AG04449 (cell line): ENCODE results near the gene UBASH3B.
A peak's percentile ranks its signal among the peaks of the same experiment; 100 is the strongest.
"Not testable (repeated sequence)": the region's sequence is repeated elsewhere in the genome, so short reads cannot be mapped to it uniquely, and the experiment has no call there.

Experiments used
- CTCF ChIA-PET: fragments of 350-600 bp; formaldehyde crosslinking; extraction: SDS; loops from one replicate; lab custom pipeline; 2021; ENCODE audit warnings: antibody characterized with exemption; lab: Yijun Ruan, JAX
- POLR2A ChIA-PET: fragments of 400-600, 350-600 bp; formaldehyde crosslinking; extraction: SDS; loops from one replicate; lab custom pipeline; 2020; ENCODE audit warnings: antibody characterized with exemption, inconsistent platforms; lab: Yijun Ruan, JAX
- DNase-seq: peaks from one replicate; pipeline ENCODE4 v3.0.0-alpha.2; 2010; ENCODE audit warnings: low read depth, low spot score
- H3K4me3 ChIP-seq: 2 replicates; pipeline ENCODE4 v1.5.1; 2011; ENCODE audit warnings: low read depth, mild to moderate bottlenecking, control low read depth, low read length
- CTCF ChIP-seq: IDR thresholded peaks from one replicate; pipeline ENCODE4 v1.5.1; 2011; ENCODE audit warnings: mild to moderate bottlenecking, moderate library complexity, low read length, control low read depth, inconsistent platforms; ENCODE audit not compliant: insufficient read depth; ENCODE audit errors: missing control alignments

UBASH3B gene, protein sequence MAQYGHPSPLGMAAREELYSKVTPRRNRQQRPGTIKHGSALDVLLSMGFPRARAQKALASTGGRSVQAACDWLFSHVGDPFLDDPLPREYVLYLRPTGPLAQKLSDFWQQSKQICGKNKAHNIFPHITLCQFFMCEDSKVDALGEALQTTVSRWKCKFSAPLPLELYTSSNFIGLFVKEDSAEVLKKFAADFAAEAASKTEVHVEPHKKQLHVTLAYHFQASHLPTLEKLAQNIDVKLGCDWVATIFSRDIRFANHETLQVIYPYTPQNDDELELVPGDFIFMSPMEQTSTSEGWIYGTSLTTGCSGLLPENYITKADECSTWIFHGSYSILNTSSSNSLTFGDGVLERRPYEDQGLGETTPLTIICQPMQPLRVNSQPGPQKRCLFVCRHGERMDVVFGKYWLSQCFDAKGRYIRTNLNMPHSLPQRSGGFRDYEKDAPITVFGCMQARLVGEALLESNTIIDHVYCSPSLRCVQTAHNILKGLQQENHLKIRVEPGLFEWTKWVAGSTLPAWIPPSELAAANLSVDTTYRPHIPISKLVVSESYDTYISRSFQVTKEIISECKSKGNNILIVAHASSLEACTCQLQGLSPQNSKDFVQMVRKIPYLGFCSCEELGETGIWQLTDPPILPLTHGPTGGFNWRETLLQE

GRCh38 chr11:122655527-122656072 lies at the start of gene UBASH3B:
Gene UBASH3B (plus strand): TSS chr11:122655722. CDS start chr11:122656050, 328 bp downstream.
- ChIA-PET CTCF (interaction anchor here (0.9 to 7.4 kb wide), 14 partner anchors 13 to 201 kb away, joined by 3 to 63 read pairs (median 3); no protein-coding TSS in a partner anchor), POLR2A (interaction anchor here (0.7 to 1.7 kb wide), 7 partner anchors 9 to 126 kb away, joined by 3 to 8 read pairs (median 6); no protein-coding TSS in a partner anchor)
- H3K4me3 ChIP-seq = peak within 1 kb of the TSS; percentile 81
- no peak for DNase-seq
- TF ChIP-seq CTCF = no peak

GRCh38 chr11:122607162-122607561 lies 48.4 kb upstream of the UBASH3B start:
- DNase-seq, H3K4me3 ChIP-seq, POLR2A ChIA-PET: not testable (repeated sequence)
- CTCF ChIA-PET = interaction anchor here (1.2 kb wide), 1 partner anchor 50 kb away, joined by 4 read pairs; no protein-coding TSS in a partner anchor

GRCh38 chr11:122612123-122612824 lies 43.2 kb upstream of the UBASH3B start:
- H3K4me3 ChIP-seq = no peak overlapping the region
- ChIA-PET POLR2A (no interaction called here), CTCF (interaction anchor here (0.7 to 2.6 kb wide), 7 partner anchors 9 to 250 kb away, joined by 3 to 14 read pairs (median 3); no protein-coding TSS in a partner anchor)
- TF ChIP-seq CTCF = no peak
- DNase-seq = no peak

DNA sequence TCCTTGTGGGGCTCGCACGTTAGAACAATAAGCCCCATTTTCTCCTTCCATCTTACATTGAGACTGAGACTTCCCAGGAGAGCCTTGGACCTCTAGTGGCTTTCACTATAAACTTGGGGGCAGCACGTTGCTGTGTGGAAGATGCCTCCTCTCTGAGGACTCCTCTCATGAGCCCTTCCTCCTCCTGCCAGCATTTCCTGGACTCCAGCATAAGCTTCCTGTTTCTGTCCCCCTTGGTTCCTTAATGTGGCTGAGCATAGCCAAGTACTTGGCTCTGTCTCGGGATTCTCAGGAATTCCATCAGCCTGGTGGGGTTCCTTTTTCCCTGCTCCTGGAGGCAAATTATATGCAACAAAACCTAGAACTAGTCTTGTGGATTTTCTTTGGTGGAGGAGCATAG lies 38.8 kb upstream of the UBASH3B start:
- no peak for DNase-seq
- POLR2A ChIA-PET = no interaction called here
- CTCF ChIA-PET = interaction anchor here (1.6 to 1.7 kb wide), 2 partner anchors 9 to 12 kb away, joined by 5 to 12 read pairs; no protein-coding TSS in a partner anchor
- no peak for TF ChIP-seq CTCF
- H3K4me3 ChIP-seq = no peak overlapping the region

DNA sequence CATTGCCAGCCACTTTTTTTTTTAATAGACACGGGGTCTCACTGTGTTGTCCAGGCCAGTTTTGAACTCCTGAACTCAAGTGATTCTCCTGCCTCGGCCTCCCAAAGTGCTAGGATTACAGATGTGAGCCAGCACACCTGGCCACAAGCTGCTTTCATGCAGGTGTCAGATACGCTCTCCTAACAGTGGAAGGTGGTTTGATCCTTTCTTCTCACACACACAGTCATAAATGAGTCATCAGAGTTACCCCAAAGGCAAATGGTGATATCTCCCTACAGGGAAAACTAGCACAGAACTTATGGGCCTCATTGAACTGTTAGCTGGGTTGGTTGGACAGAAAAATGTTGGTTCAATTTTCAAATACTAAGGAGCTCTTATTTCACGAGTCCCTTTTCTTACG lies 38.2 kb upstream of the UBASH3B start:
- TF ChIP-seq CTCF = no peak
- ChIA-PET POLR2A (no interaction called here), CTCF (interaction anchor here (1.6 to 1.7 kb wide), 2 partner anchors 8 to 11 kb away, joined by 5 to 12 read pairs; no protein-coding TSS in a partner anchor)
- no peak for DNase-seq
- no peak overlapping the region for H3K4me3 ChIP-seq

GRCh38 chr11:122617926-122618325 lies 37.6 kb upstream of the UBASH3B start:
- DNase-seq = no peak
- no peak for TF ChIP-seq CTCF
- ChIA-PET POLR2A (no interaction called here), CTCF (interaction anchor here (1.6 to 2.0 kb wide), 3 partner anchors 8 to 11 kb away, joined by 5 to 12 read pairs (median 12); no protein-coding TSS in a partner anchor)
- no peak overlapping the region for H3K4me3 ChIP-seq
